IMR-90 (cell line): ENCODE data around the gene IGF1.

Source experiments
- CEBPB ChIP-seq: IDR thresholded peaks from 2 replicates; pipeline ENCODE4 v1.6.1; 2012; ENCODE audit warnings: low read depth, low read length, improper control_type of control experiment
- CHD1 ChIP-seq: IDR thresholded peaks from 2 replicates; pipeline ENCODE4 v1.6.1; 2012; ENCODE audit warnings: low read depth, low read length, improper control_type of control experiment
- FOS ChIP-seq: fragments of 150-350 bp; IDR thresholded peaks from 2 replicates; pipeline ENCODE4 v1.6.1; 2016; ENCODE audit warnings: low read depth, low read length
- MAFK ChIP-seq: IDR thresholded peaks from 2 replicates; pipeline ENCODE4 v1.6.1; 2012; ENCODE audit warnings: low read depth, low read length, improper control_type of control experiment
- MAZ ChIP-seq: IDR thresholded peaks from 2 replicates; pipeline ENCODE4 v1.6.1; 2012; ENCODE audit warnings: low read depth, mild to moderate bottlenecking, low read length, improper control_type of control experiment, moderate library complexity, borderline replicate concordance
- MXI1 ChIP-seq: IDR thresholded peaks from 2 replicates; pipeline ENCODE4 v1.6.1; 2012; ENCODE audit warnings: low read depth, mild to moderate bottlenecking, low read length, moderate library complexity, borderline replicate concordance
- NFE2L2 ChIP-seq: fragments of 150-350 bp; IDR thresholded peaks from 2 replicates; pipeline ENCODE4 v1.6.1; 2016; ENCODE audit warnings: low read depth, mild to moderate bottlenecking, low read length
- POLR2A ChIP-seq: IDR thresholded peaks from 2 replicates; pipeline ENCODE4 v1.6.1; 2012; ENCODE audit warnings: mild to moderate bottlenecking, low read depth, low read length
- RAD21 ChIP-seq: IDR thresholded peaks from 2 replicates; pipeline ENCODE4 v1.6.1; 2012; ENCODE audit warnings: low read length, improper control_type of control experiment
- RCOR1 ChIP-seq: IDR thresholded peaks from 2 replicates; pipeline ENCODE4 v1.6.1; 2012; ENCODE audit warnings: mild to moderate bottlenecking, low read length, improper control_type of control experiment; ENCODE audit not compliant: insufficient replicate concordance
- RFX5 ChIP-seq: IDR thresholded peaks from 2 replicates; pipeline ENCODE4 v1.8.0; 2012; ENCODE audit warnings: low read depth, mild to moderate bottlenecking, low read length, moderate library complexity
- SMC3 ChIP-seq: fragments of 150-350 bp; IDR thresholded peaks from 2 replicates; pipeline ENCODE4 v1.6.1; 2016; ENCODE audit warnings: low read depth, mild to moderate bottlenecking, antibody characterized with exemption, low read length, moderate library complexity
- TF ChIP-seq, protein P1 (sequence below): conservative IDR thresholded peaks from 2 replicates; pipeline ENCODE4 v1.5.1; 2012; ENCODE audit warnings: mild to moderate bottlenecking, low read depth, low read length, improper control_type of control experiment
- TF ChIP-seq, protein P2 (sequence below): fragments of 150-350 bp; IDR thresholded peaks from 2 replicates; pipeline ENCODE4 v1.6.1; 2017; ENCODE audit warnings: mild to moderate bottlenecking, antibody characterized with exemption, low read length, low read depth

DNA sequence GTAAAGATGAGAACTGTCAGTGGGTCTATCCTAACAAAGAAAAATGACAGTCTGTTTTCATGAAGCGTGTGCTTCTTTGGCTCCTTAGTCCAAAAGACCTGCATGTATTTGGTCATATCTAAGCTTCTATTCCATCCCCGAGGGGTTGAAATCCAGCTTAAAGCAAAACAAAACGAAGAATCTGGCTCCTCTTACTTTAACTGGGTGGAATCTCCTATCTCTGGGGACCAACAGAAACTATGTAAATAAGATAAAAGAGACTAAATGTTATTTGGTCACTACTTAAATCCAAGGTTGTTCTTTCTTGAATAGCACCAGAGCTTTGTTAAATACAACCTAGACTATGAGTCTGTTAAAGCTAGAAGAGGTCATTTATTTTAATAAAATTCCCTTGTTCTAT, 9.4 kb downstream of the IGF1 start:
- TF ChIP-seq, protein P1, sequence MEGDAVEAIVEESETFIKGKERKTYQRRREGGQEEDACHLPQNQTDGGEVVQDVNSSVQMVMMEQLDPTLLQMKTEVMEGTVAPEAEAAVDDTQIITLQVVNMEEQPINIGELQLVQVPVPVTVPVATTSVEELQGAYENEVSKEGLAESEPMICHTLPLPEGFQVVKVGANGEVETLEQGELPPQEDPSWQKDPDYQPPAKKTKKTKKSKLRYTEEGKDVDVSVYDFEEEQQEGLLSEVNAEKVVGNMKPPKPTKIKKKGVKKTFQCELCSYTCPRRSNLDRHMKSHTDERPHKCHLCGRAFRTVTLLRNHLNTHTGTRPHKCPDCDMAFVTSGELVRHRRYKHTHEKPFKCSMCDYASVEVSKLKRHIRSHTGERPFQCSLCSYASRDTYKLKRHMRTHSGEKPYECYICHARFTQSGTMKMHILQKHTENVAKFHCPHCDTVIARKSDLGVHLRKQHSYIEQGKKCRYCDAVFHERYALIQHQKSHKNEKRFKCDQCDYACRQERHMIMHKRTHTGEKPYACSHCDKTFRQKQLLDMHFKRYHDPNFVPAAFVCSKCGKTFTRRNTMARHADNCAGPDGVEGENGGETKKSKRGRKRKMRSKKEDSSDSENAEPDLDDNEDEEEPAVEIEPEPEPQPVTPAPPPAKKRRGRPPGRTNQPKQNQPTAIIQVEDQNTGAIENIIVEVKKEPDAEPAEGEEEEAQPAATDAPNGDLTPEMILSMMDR: no peak
- TF ChIP-seq MXI1: no peak
- no peak for TF ChIP-seq MAFK
- no peak for TF ChIP-seq CHD1
- TF ChIP-seq POLR2A: no peak
- TF ChIP-seq CEBPB: no peak
- TF ChIP-seq, protein P2, sequence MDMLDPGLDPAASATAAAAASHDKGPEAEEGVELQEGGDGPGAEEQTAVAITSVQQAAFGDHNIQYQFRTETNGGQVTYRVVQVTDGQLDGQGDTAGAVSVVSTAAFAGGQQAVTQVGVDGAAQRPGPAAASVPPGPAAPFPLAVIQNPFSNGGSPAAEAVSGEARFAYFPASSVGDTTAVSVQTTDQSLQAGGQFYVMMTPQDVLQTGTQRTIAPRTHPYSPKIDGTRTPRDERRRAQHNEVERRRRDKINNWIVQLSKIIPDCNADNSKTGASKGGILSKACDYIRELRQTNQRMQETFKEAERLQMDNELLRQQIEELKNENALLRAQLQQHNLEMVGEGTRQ: no peak
- TF ChIP-seq SMC3: no peak
- no peak for TF ChIP-seq RFX5
- TF ChIP-seq RAD21: no peak
- no peak for TF ChIP-seq FOS
- no peak for TF ChIP-seq NFE2L2
- TF ChIP-seq RCOR1: no peak
- TF ChIP-seq MAZ: no peak
